ENCODE results near the gene PCDH9.

PCDH9 gene

GRCh38 chr13:67186995-67187569, 43.1 kb downstream of the PCDH9 start:
- H3K4me2 ChIP-seq (ENCODE audit: low read length), result no peak overlapping the region

DNA sequence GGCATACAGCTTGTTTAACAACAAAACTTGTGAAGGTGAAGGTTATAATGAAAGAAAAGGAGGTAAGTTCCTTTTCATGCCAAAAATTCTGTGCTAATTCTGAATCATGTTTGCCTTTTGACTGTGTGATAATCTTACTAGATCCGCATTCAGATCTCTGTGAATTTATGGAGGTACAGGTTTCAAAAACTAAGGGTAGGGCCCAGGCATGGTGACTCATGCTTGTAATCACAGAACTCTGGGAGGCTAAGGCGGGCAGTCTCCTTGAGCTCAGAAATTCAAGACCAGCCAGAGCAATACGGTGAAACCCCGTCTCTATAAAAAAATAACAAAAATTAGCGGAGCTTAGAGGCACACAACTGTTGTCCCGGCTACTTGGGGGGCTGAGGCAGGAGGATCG, 45.9 kb downstream of the PCDH9 start:
- H3K4me1 ChIP-seq (ENCODE audit: low read length), result no peaks in the 10 kb centered on the region
- no peak overlapping the region for H2AFZ ChIP-seq (ENCODE audit: low read depth, low read length)
- H3K27ac ChIP-seq (ENCODE audit: low read length), result no peak overlapping the region
- H3K27me3 ChIP-seq (ENCODE audit: low read depth, low read length), result no peaks in the 10 kb centered on the region
- H3K36me3 ChIP-seq (replicated peaks; ENCODE audit: low read depth, low read length), result no peaks in the 10 kb centered on the region
- TF ChIP-seq, protein P1, sequence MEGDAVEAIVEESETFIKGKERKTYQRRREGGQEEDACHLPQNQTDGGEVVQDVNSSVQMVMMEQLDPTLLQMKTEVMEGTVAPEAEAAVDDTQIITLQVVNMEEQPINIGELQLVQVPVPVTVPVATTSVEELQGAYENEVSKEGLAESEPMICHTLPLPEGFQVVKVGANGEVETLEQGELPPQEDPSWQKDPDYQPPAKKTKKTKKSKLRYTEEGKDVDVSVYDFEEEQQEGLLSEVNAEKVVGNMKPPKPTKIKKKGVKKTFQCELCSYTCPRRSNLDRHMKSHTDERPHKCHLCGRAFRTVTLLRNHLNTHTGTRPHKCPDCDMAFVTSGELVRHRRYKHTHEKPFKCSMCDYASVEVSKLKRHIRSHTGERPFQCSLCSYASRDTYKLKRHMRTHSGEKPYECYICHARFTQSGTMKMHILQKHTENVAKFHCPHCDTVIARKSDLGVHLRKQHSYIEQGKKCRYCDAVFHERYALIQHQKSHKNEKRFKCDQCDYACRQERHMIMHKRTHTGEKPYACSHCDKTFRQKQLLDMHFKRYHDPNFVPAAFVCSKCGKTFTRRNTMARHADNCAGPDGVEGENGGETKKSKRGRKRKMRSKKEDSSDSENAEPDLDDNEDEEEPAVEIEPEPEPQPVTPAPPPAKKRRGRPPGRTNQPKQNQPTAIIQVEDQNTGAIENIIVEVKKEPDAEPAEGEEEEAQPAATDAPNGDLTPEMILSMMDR (IDR thresholded peaks at IDR 0.05; ENCODE audit: low read depth, low read length), result no peak
- no peak for TF ChIP-seq EZH2phosphoT487 (IDR thresholded peaks at IDR 0.05; ENCODE audit: low read depth)
- no peak overlapping the region for H3K4me2 ChIP-seq (ENCODE audit: low read length)
- no peaks in the 10 kb centered on the region for H3K79me2 ChIP-seq (ENCODE audit: low read length)
- H3K9ac ChIP-seq (ENCODE audit: low read length), result no peak overlapping the region
- H3K9me3 ChIP-seq (ENCODE audit: insufficient read depth, low read length), result no peaks in the 10 kb centered on the region
- H4K20me1 ChIP-seq (ENCODE audit: insufficient read depth, low read length), result no peaks in the 10 kb centered on the region
- no peak overlapping the region for H3K4me3 ChIP-seq (ENCODE audit: low read length)

More at GRCh38 chr13:67186995-67187569, 43.1 kb downstream of the PCDH9 start:
- Histone ChIP-seq H3K79me2 (ENCODE audit: low read length) (no peaks in the 10 kb centered on the region), H3K9ac (ENCODE audit: low read length) (no peak overlapping the region), H3K4me3 (ENCODE audit: low read length) (no peak overlapping the region), H3K27ac (ENCODE audit: low read length) (no peak overlapping the region), H3K36me3 (replicated peaks; ENCODE audit: low read depth, low read length) (no peaks in the 10 kb centered on the region), H3K9me3 (ENCODE audit: insufficient read depth, low read length) (no peaks in the 10 kb centered on the region), H3K27me3 (ENCODE audit: low read depth, low read length) (no peaks in the 10 kb centered on the region), H4K20me1 (ENCODE audit: insufficient read depth, low read length) (no peaks in the 10 kb centered on the region), H2AFZ (ENCODE audit: low read depth, low read length) (no peak overlapping the region), H3K4me1 (ENCODE audit: low read length) (no peaks in the 10 kb centered on the region)
- TF ChIP-seq, protein P1 (IDR thresholded peaks at IDR 0.05; ENCODE audit: low read depth, low read length), result no peak
- no peak for TF ChIP-seq EZH2phosphoT487 (IDR thresholded peaks at IDR 0.05; ENCODE audit: low read depth)

- TF ChIP-seq EZH2phosphoT487 (IDR thresholded peaks at IDR 0.05; ENCODE audit: low read depth), result no peak
- TF ChIP-seq, protein P1 (IDR thresholded peaks at IDR 0.05; ENCODE audit: low read depth, low read length), result no peak
- Histone ChIP-seq H3K79me2 (ENCODE audit: low read length) (no peaks in the 10 kb centered on the region), H3K4me2 (ENCODE audit: low read length) (no peak overlapping the region), H2AFZ (ENCODE audit: low read depth, low read length) (no peak overlapping the region), H3K4me3 (ENCODE audit: low read length) (no peak overlapping the region), H3K9me3 (ENCODE audit: insufficient read depth, low read length) (no peaks in the 10 kb centered on the region), H3K27ac (ENCODE audit: low read length) (no peak overlapping the region), H4K20me1 (ENCODE audit: insufficient read depth, low read length) (no peaks in the 10 kb centered on the region), H3K27me3 (ENCODE audit: low read depth, low read length) (no peaks in the 10 kb centered on the region), H3K9ac (ENCODE audit: low read length) (no peak overlapping the region), H3K4me1 (ENCODE audit: low read length) (no peaks in the 10 kb centered on the region), H3K36me3 (replicated peaks; ENCODE audit: low read depth, low read length) (no peaks in the 10 kb centered on the region)
Observed at GRCh38 chr13:67183151-67183550, 47.0 kb downstream of the PCDH9 start.

GRCh38 chr13:67175836-67176459, 54.2 kb downstream of the PCDH9 start:
- H3K36me3 ChIP-seq (replicated peaks; ENCODE audit: low read depth, low read length), result no peaks in the 10 kb centered on the region
- no peak overlapping the region for H3K4me2 ChIP-seq (ENCODE audit: low read length)
- H3K9ac ChIP-seq (ENCODE audit: low read length), result no peak overlapping the region
- H4K20me1 ChIP-seq (ENCODE audit: insufficient read depth, low read length), result no peaks in the 10 kb centered on the region
- H3K4me3 ChIP-seq (ENCODE audit: low read length), result no peak overlapping the region
- no peaks in the 10 kb centered on the region for H3K79me2 ChIP-seq (ENCODE audit: low read length)
- H3K9me3 ChIP-seq (ENCODE audit: insufficient read depth, low read length), result no peaks in the 10 kb centered on the region
- TF ChIP-seq EZH2phosphoT487 (IDR thresholded peaks at IDR 0.05; ENCODE audit: low read depth), result no peak
- TF ChIP-seq, protein P1 (IDR thresholded peaks at IDR 0.05; ENCODE audit: low read depth, low read length), result no peak
- H3K4me1 ChIP-seq (ENCODE audit: low read length), result no peaks in the 10 kb centered on the region
- H3K27me3 ChIP-seq (ENCODE audit: low read depth, low read length), result no peaks in the 10 kb centered on the region
- H2AFZ ChIP-seq (ENCODE audit: low read depth, low read length), result no peak overlapping the region
- no peak overlapping the region for H3K27ac ChIP-seq (ENCODE audit: low read length)

Data from OCI-LY3 (cell line).